Left lobe of liver (tissue), 2 donors: Measurements from ENCODE around the gene HDAC2. TPM values are rescaled to one million over a fixed set of nuclear protein-coding genes. Genes with fewer than 3 reads are reported as not detected.
"Not testable (repeated sequence)": the region's sequence is repeated elsewhere in the genome, so short reads cannot be mapped to it uniquely, and the experiment has no call there.

Experiments
- ATAC-seq: fragments of 200-7000 bp; cut with Tn5 transposase; one replicate; pipeline ENCODE4 v1.9.1; 2020; ENCODE audit warnings: mild to moderate bottlenecking, moderate library complexity
- DNase-seq: peaks from one replicate; pipeline ENCODE4 v3.0.0-alpha.2; 2020; ENCODE audit warnings: low spot score
- total RNA-seq: library from RNA; stranded (reverse); gene quantifications from one replicate; pipeline ENCODE4 v1.2.1, GENCODE V29; 2021
- donor health status: DM: no; HTN: no; CAD: no; lungs with moderate emphysema.
- donor health status: DM: no; HTN: yes; CAD: no.

Gene HDAC2
- total RNA-seq, result 16.3 TPM

GRCh38 chr6:113970805-113971676 lies at the start of gene HDAC2:
HDAC2 (minus strand) TSS chr6:113971148; CDS start chr6:113970908, 240 bp downstream.
- peak; percentile 91 for ATAC-seq

GRCh38 chr6:114020196-114020595 lies 49.2 kb upstream of the HDAC2 start:
- no peak for DNase-seq
- ATAC-seq, result no peak

More at GRCh38 chr6:113970805-113971676, at the start of gene HDAC2:
- DNase-seq, result peak; percentile 88

- not testable (repeated sequence) for ATAC-seq, DNase-seq
These were observed 46.2 kb upstream of the HDAC2 start for GRCh38 chr6:114017146-114017545.

GRCh38 chr6:114014106-114014505 lies 43.2 kb upstream of the HDAC2 start:
- not testable (repeated sequence) for DNase-seq, ATAC-seq

- DNase-seq, ATAC-seq: not testable (repeated sequence)
These were observed 40.5 kb upstream of the HDAC2 start for GRCh38 chr6:114011486-114011885.

GRCh38 chr6:114010540-114010939 lies 39.6 kb upstream of the HDAC2 start:
- DNase-seq, result no peak
- ATAC-seq, result no peak

GRCh38 chr6:114009192-114009591 lies 38.2 kb upstream of the HDAC2 start:
- no peak for ATAC-seq
- DNase-seq, result no peak

- ATAC-seq, result no peak
- DNase-seq, result no peak
These were observed 37.4 kb upstream of the HDAC2 start for GRCh38 chr6:114008331-114008730.

- no peak for ATAC-seq
- DNase-seq, result no peak
These were observed 36.6 kb upstream of the HDAC2 start for GRCh38 chr6:114007516-114007915.

- no peak for DNase-seq
- ATAC-seq, result no peak
These were observed 30.4 kb upstream of the HDAC2 start for GRCh38 chr6:114001354-114001753.

GRCh38 chr6:114000069-114000468 lies 29.1 kb upstream of the HDAC2 start:
- ATAC-seq, result no peak
- no peak for DNase-seq

- no peak for DNase-seq
- ATAC-seq, result no peak
These were observed 28.3 kb upstream of the HDAC2 start for GRCh38 chr6:113999284-113999683.

- ATAC-seq, result no peak
- DNase-seq, result no peak
These were observed 27.9 kb upstream of the HDAC2 start for GRCh38 chr6:113998811-113999210.

GRCh38 chr6:113997116-113997515 lies 26.2 kb upstream of the HDAC2 start:
- no peak for ATAC-seq
- no peak for DNase-seq

GRCh38 chr6:113995634-113996033 lies 24.7 kb upstream of the HDAC2 start:
- ATAC-seq, result no peak

GRCh38 chr6:113994934-113995342 lies 24.0 kb upstream of the HDAC2 start:
- DNase-seq (no peak), ATAC-seq (peak; percentile 69)

More at GRCh38 chr6:113995634-113996033, 24.7 kb upstream of the HDAC2 start:
- no peak for DNase-seq

GRCh38 chr6:113989675-113990074 lies 18.7 kb upstream of the HDAC2 start:
- ATAC-seq (no peak), DNase-seq (no peak)

GRCh38 chr6:113982675-113983074 lies 11.7 kb upstream of the HDAC2 start:
- not testable (repeated sequence) for ATAC-seq, DNase-seq

- ATAC-seq (no peak), DNase-seq (no peak)
These were observed 11.2 kb upstream of the HDAC2 start for GRCh38 chr6:113982055-113982550.

- peak; percentile 54 for ATAC-seq
- DNase-seq, result no peak
These were observed 10.1 kb upstream of the HDAC2 start for GRCh38 chr6:113980937-113981554.

GRCh38 chr6:113979937-113980336 lies 9.0 kb upstream of the HDAC2 start:
- ATAC-seq (no peak), DNase-seq (no peak)
